Sciatic nerve (tissue), 2 donors: ENCODE data around the gene RFPL1. TPM values are rescaled to one million over a fixed set of nuclear protein-coding genes. Genes with fewer than 3 reads are reported as not detected.
"Not testable (repeated sequence)": the region's sequence is repeated elsewhere in the genome, so short reads cannot be mapped to it uniquely, and the experiment has no call there.

Experiments
- ATAC-seq: fragments of 200-7000 bp; cut with Tn5 transposase; one replicate; pipeline ENCODE4 v1.9.1; 2020; ENCODE audit warnings: mild to moderate bottlenecking, moderate library complexity
- DNase-seq: peaks from one replicate; pipeline ENCODE4 v3.0.0-alpha.2; 2020; ENCODE audit warnings: low spot score
- intact Hi-C: fragments of 100-400 bp; cut with DNase I; formaldehyde crosslinking; loops from one replicate; pipeline ENCODE4 v1.14.2; 2022
- total RNA-seq: library from RNA; stranded (reverse); fragmentation: NEBNext Ultra II Directional; extraction: Animal tissue kit (Norgen Biotek cat#: 25700); gene quantifications from one replicate; pipeline ENCODE4 v1.2.1, GENCODE V29; 2021
- donor health status: DM: no; HTN: no; CAD: no.
- donor health status: DM: no; HTN: no; CAD: no.

Gene RFPL1
- not detected for total RNA-seq

DNA sequence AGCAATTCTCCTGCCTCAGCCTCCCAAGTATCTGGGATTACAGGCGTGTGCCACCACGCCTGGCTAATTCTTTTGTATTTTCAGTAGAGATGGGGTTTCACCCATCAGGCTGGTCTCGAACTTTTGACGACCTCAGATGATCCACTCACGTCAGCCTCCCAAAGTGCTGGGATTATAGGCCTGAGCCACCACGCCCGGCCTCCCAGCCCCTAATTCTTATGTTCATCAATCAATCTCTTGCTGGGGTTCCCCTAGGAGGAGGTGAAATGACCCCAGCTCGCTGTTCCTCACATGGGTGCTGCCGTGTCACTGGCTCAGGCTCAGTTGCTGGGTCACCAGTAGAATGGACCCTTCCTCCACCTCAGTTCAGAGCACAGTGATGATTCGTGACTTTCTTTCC is at the start of gene RFPL1:
Gene RFPL1 (plus strand): TSS at position 301 of the 400 bp plus-strand sequence.
- DNase-seq, ATAC-seq, intact Hi-C loops: not testable (repeated sequence)

DNA sequence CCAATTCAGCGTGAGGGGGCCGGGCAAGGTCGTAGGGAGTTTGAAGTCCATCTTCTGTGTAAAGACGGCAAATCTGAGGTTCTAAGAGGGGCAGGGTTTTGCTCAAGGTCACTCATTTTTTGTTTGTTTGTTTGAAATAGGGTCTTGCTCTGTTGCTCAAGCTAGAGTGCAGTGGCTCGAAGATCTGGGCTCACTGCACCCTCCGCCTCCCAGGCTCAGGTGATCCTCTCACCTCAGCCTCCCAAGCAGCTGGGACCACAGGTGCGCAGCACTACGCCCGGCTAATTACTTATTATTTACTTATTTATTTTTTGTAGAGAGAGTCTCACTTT is 49.7 kb upstream of the RFPL1 start:
- intact Hi-C loops: no loop called here
- DNase-seq (no peak), ATAC-seq (peak; percentile 2)

DNA sequence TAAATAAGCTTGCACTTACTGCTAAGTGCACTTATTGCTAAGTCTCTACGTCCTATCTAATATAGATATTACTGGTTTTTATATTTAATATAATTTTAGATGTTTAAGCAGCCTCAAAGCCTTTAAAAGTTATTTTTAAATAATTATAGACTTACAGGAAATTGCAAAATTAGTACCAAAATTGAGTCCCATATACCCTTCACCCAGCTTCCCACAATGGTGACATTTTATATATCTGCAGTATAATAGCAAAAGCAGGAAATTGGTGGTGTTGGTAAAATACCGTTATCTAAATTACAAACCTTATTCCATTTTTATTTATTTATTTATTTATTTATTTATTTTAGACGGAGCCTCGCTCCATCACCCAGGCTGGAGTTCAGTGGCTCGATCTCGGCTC is 48.1 kb upstream of the RFPL1 start:
- ATAC-seq (no peak), DNase-seq (no peak)
- intact Hi-C loops: no loop called here

DNA sequence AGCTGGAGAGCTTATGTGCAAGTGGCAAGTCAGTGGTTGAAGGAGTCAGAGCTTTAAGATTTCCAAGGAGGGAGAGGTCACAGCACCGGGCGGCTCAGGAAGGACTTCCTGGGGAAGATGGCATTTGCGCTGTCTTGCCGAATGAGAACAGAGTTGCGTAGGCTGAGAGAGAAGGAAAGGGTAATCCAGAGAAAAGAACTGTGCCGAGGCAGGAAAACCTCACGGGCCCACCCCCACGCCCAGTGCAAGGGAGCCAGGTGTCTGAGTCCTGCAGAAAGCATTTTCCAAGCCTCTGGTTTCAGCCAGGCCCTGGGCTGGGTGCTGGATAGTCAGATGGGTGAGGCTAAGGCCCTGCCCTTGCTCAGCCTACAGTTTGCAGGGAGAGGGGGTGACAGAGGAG is 46.8 kb upstream of the RFPL1 start:
- ATAC-seq (no peak), DNase-seq (no peak)
- intact Hi-C loops: no loop called here

DNA sequence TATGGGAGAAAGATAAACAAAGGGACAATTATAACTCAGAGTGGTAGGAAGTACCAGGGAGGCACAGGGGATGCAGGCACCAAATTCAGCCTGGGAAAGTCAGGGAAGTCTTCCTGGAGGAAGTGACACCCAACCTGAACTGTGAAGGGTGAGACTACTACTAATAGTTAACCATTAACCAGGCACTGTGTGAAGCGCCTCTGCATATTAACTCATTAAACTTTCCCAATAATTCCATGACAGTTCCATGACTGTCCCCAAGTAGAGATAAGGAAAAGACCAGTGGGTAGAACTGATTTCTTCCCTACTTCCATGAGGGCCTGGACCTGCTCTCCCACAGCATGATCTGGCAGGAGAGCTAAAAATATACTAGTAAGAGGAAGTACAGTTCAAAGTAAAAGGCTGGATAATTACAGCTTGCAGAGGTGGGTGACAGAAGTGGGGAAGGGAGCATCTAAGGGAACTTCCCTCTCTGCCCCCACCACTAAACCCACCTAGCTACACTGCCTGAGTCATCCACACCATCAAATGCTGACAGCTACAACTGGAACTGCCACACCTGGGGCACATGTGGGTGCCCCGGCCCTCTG is 45.3 kb upstream of the RFPL1 start:
- DNase-seq (no peak), ATAC-seq (no peak)
- intact Hi-C loops: no loop called here

DNA sequence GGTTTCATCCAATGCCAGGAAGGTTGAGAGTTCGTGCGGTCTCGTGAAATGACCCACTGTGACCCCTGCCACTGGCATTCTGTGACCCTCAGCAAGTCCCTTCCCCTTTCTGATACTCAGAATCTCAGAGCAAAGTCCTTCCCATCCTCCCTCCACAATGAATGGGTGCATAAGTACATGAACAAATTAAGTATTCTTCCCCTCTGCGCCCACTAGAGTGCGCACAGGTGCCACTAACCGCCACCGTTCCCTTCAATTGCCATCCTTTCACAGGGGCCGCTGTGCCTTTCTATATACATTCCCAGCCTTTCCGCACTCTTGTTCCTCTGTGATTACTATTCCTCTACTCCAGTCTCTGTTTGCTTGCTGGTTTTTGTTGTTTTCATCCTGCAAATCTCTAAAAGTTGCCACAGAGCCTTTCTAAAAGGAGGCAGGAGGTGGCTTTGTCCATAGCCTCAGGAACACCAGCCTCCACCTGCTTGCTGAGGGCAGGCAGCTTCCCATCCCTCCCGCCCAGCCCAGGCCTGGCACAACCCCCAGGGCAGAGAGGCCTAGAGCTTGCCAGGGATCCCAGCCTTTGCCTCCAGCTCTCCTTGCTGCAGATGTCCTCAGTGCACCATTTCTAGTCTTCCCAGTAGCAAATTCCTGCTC is 43.3 kb upstream of the RFPL1 start:
- intact Hi-C loops: no loop called here
- ATAC-seq (peak; percentile 91), DNase-seq (peak; percentile 76)

DNA sequence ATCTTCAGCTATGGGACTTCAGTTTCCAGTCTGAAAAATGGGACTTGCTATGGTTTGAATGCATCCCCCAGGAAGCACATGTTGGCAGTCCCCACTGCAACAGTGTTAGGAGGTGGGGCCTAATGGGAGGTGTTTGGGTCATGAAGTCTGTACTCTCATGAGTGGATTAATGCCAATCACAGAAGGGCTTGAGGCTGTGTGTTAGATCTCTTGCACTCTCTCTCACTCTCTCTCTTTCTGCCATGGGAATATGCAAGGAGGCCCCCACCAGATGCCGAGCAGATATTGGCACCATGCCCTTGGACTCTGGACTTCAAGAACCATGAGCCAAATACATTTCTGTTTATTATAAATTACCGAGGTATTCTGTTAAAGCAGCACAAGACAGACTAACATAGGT is 42.3 kb upstream of the RFPL1 start:
- ATAC-seq (no peak), DNase-seq (no peak)
- intact Hi-C loops: no loop called here

DNA sequence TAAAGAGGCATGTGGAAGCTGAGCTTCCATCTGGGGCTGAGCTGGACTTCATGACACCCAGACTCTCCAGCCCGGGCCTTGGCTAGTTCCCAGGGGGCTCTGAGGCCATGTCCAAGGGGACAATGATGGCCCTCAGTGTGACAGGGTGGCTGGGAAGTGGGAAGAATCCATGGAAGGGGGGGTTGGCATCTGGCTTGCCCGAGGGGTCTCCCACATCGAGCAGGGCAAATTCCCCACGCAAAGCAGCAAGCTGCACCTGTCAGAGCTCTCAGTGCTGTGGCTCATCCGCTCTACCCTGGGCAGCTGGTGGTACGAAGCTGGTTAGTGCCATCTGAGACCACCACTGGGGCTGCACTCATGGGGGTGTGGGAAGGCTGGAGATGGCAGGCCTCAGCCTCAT is 40.6 kb upstream of the RFPL1 start:
- DNase-seq (no peak), ATAC-seq (no peak)
- intact Hi-C loops: no loop called here

DNA sequence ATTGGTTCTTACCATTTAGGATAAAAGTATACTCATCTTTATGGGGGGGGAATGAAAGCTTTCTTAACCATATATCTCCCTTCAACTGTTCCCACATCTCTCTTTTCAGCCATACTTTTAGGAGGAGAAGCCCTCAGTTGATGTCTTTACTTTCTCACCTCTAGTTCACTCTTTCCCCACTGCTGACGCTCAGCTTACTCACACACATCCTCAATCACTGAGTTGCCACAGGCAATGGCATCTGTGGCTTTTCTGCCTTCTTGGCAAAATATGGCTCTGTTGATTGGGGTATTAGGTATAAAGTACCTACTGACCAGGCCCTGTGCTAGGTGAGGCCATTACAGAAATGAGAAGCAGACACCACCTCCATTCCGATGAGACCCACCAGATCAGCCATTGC is 37.8 kb upstream of the RFPL1 start:
- intact Hi-C loops: no loop called here
- ATAC-seq (no peak), DNase-seq (no peak)

DNA sequence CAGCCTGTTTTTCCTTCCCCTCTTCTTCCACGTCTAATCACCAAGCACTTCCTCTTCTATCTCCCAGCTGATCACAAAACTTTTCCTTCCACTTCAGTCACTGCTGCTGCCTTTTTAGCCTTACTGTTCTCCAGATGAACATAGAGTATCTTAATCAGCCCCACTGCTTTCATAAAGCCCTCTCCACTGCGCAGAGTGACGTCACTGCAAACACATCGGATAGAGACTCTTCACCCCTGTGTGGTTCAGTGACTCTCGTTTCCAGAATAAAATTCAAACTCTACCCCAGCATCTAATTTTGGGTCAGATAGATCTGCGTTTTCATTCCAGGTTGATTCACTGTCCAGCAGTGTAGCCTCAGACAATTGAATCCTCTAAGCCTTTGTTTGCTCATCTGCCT is 36.8 kb upstream of the RFPL1 start:
- intact Hi-C loops, ATAC-seq, DNase-seq: not testable (repeated sequence)

DNA sequence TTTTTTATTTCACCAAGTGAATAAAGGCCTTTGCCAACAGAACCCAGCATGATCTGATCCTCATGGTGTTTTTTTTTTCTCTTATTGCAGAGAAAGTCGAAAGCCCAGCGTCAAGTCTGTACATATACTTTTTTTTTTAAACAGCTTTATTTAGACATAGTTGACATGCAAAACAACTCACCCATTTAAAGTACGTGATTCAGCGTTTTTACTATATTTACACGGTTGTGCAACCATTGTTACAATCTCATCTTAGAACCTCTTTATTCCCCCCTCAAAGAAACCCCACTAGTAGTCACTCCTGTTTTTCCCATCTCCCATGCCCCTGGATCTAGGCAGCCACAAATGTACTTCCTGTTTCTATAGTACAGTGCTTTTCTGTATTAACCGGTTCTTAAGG is 29.4 kb upstream of the RFPL1 start:
- no peak for ATAC-seq
- intact Hi-C loops: no loop called here
- no peak for DNase-seq

DNA sequence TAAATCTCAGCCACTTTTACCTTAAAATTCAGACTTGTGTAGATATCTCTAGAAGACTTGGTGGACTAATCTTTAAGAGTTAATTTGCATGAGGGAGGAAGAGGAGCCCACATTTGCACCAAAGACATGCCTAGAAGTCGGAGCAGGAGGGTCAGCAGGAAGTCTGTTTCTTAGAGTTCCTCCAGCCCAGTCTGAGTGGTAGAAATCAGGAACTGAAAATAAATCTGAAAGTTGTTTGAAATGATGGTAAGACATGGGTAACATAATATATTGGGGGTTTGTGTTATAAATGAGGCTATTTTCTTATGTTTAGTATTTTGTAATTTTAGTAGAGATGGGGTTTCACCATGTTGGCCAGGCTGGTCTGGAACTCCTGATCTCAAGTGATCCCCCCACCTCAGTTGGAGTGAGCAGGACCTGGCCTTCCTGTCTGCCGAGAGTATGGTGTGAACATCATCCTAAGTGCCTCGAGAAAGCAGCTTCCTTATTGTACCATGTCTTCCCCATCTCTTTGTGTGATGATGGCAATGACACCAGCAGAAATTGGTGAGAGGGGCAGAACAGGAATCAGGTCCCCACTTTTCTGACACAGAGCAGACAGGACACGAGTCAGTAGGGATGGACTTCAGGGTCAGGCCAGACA is 26.7 kb upstream of the RFPL1 start:
- DNase-seq, ATAC-seq, intact Hi-C loops: not testable (repeated sequence)

DNA sequence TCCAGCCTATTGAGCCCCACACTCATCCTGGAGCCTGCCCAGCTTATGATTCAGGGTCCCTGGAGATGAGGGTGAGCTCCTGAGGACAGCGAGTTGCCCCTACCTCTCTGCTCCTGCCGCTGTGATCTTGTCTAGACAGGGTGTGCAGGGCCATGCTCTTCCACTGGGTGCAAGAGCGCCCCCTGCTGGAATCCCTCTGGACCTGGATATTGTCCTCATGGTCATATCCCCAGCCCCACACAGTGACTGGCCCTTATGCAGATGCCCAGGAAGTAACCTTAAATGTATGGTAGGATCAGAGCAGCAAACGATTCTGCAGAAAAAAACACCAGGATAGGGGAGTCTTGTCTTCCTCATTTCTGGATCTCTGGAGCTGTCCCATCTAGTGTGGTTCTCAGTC is 25.6 kb upstream of the RFPL1 start:
- peak; percentile 61 for ATAC-seq
- intact Hi-C loops, DNase-seq: not testable (repeated sequence)

DNA sequence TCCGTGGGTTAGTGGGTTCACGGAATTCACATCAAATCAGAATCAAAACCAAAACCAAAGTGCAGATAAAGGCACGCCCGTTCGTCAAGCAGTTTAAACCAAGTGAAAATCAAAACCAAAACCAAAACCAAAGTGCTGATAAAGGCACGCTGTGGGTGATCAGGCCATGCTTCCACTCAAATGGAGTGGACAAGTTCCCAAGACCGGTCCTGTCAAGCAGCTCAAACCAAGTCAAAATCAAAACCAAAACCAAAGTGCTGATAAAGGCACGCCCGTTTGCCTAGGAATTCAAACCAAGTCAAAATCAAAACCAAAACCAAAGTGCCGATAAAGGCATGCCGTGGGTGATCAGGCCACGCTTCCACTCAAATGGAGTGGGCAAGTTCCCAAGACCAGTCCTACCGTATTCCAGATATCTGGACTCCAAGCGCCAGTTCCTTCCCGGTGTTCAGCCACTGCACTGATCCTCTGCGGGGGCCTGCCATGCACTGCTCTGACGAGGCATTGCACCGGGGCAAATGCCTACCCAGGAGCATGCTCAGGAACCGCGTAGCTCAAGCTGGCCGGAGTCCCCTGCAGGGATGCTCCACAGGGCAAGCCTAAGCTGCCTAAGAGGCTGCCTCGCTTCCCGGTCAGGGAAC is 23.3 kb upstream of the RFPL1 start:
- intact Hi-C loops, DNase-seq: not testable (repeated sequence)
- ATAC-seq: peak; percentile 56

DNA sequence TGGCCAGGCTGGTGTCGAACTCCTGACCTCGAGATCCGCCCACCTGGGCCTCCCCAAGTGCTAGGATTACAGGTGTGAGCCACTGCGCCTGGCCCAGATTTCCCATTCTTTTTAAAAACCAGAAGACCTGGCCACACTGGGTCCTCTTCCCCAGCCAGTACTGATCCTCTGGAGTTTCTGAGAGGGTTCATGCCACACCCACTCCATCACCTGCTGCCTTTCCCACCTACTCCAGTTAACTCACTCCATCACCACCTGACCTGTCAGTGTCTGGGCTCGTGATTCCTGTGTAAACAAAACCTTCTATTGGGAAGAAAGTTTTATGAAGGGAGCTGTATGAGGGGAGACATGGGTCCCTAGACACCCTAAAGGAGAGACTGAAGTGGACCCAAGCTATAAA is 19.7 kb upstream of the RFPL1 start:
- not testable (repeated sequence) for DNase-seq

DNA sequence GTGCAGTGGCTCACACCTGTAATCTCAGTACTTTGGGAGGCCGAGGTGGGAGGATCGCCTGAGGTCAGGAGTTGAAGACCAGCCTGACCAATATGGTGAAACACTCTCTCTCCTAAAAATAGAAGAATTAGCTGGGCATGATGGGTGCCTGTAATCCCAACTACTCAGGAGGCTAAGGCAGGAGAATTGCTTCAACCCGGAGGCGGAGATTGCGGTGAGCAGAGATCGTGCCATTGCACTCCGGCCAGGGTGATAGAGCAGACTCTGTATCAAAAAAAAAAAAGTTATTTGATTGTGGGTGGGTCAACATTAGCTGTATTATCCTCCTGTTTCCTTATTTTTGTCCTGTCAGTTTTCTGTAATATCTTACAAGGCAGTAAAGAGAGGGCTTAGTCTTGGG is 11.9 kb upstream of the RFPL1 start:
- no peak for DNase-seq
- intact Hi-C loops: no loop called here
- ATAC-seq: no peak

More for the DNA sequence above, 19.7 kb upstream of the RFPL1 start:
- intact Hi-C loops, ATAC-seq: not testable (repeated sequence)

DNA sequence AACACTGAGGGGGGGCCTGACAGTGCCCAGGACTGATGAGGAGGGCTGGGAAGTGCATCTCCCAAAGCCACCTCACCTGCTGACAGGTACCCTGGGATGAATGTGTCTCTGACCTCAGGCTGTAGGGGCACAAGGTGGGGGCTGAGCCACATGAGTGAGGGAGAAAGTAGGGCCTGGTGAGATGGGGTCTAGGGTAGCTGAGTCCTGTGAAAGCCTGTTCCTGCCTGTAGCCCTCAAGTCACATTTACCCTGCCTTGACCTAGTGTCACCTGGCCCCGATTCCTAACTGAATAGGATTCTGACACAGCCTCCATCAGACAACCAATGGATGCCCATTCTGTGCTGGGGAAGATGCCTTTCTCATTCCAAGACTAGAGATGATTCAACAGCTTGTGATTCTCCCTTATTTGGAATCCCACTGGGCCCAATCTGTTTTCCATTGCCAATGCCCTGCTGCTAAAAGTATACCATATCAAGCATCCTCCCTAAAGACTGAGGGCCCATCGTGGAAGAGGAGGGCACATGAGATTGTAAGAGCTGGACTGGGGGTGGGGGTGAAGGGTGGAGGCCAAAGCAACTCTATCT is 11.1 kb upstream of the RFPL1 start:
- intact Hi-C loops: no loop called here
- no peak for ATAC-seq
- no peak for DNase-seq

DNA sequence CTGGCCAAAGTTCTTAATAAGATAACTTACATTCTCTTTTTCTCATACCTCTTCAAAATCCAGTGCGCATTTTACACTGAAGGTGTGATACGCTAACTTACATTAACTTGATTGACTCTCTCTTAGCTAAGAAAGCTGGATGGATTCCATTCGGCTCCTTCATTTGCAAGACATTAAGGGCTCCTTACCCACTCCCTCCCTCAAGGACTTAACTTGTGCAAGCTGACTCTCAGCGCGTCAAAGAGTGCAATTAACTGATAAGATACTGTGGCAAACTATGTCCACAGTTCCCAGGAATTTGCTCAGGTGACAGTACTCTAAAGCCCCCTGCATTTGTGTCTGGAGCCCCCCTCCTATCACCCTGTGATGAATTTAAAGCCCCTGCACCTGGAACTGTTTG is 6.4 kb upstream of the RFPL1 start:
- ATAC-seq (no peak), DNase-seq (no peak)
- intact Hi-C loops: no loop called here

DNA sequence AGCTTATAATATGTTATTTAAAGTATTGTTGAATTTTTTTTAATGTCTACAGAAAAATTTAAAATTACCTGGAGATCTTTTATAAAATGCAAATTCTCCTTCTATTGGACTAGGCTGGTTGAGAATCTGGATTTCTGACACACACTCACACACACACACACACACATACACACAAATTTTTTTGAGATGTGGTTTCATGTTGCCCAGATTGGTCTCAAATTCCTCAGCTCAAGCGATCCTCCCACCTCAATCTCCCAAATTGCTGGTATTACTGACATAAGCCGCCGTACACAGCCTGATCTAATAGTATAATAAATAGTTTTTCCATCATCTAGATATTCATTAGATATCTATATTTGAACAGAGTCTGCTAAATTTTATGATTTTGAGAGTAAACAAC is 4.5 kb upstream of the RFPL1 start:
- intact Hi-C loops: no loop called here
- ATAC-seq (no peak), DNase-seq (no peak)

DNA sequence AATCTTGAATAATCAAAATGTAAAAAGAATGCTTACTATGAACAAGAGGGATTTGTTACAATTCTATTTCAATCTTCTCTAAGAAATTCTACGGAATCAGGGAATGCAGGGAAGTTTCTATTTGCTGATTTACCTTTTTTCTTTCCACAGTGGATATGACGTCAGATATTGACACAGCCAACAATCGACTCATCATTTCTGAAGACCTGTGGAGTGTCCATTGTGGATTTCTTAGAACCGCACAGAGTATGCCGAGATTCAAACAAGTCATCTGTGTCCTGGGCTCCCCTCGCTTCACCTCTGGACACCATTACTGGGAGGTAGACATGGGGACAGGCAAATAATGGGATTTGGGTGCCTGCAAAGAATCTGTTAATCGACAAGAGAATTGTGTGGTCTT is 4.1 kb upstream of the RFPL1 start:
- intact Hi-C loops: no loop called here
- no peak for DNase-seq
- ATAC-seq: no peak
